Skeletal muscle tissue (tissue), 4 donors: ENCODE measurements around the gene EDA. TPM values are rescaled to one million over a fixed set of nuclear protein-coding genes. Genes with fewer than 3 reads are reported as not detected.

Experiments
- H3K27ac ChIP-seq: one replicate; pipeline ENCODE4 v1.7.0; 2013; ENCODE audit warnings: mild to moderate bottlenecking, low read depth, low read length, inconsistent platforms
- H3K27me3 ChIP-seq, 3 donors: one replicate each; pipeline ENCODE4 v1.7.0; 2013; ENCODE audit warnings: low read length in 3 of 3; ENCODE audit not compliant: control insufficient read depth in 3 of 3, insufficient read depth in 3 of 3
- H3K36me3 ChIP-seq, 3 donors: one replicate each; pipeline ENCODE4 v1.7.0; 2013; ENCODE audit warnings: low read length in 3 of 3; ENCODE audit not compliant: control insufficient read depth in 3 of 3, insufficient read depth in 3 of 3
- H3K4me1 ChIP-seq, 3 donors: one replicate each; pipeline ENCODE4 v1.7.0; 2013; ENCODE audit warnings: low read length in 3 of 3, mild to moderate bottlenecking in 3 of 3; ENCODE audit not compliant: control insufficient read depth in 3 of 3, insufficient read depth in 3 of 3
- H3K4me3 ChIP-seq, 3 donors: one replicate each; pipeline ENCODE4 v1.7.0; 2013; ENCODE audit warnings: low read length in 3 of 3
- H3K9ac ChIP-seq, 3 donors: one replicate each; pipeline ENCODE4 v1.7.0; 2013; ENCODE audit warnings: low read length in 3 of 3, mild to moderate bottlenecking in 3 of 3, moderate library complexity in 2 of 3, low read depth in 1 of 3
- H3K9me3 ChIP-seq, 3 donors: one replicate each; pipeline ENCODE4 v1.7.0; 2013; ENCODE audit warnings: low read length in 3 of 3; ENCODE audit not compliant: control insufficient read depth in 3 of 3
- total RNA-seq: library from RNA; depleted of rRNA; stranded (reverse); fragments of >200 nt; gene quantifications from one replicate; pipeline ENCODE4 v1.2.3, GENCODE V29; 2014
- donor health status: Osteomylitis.

EDA gene
- total RNA-seq, 1 donor from 2014 or later: 11.0 TPM

DNA sequence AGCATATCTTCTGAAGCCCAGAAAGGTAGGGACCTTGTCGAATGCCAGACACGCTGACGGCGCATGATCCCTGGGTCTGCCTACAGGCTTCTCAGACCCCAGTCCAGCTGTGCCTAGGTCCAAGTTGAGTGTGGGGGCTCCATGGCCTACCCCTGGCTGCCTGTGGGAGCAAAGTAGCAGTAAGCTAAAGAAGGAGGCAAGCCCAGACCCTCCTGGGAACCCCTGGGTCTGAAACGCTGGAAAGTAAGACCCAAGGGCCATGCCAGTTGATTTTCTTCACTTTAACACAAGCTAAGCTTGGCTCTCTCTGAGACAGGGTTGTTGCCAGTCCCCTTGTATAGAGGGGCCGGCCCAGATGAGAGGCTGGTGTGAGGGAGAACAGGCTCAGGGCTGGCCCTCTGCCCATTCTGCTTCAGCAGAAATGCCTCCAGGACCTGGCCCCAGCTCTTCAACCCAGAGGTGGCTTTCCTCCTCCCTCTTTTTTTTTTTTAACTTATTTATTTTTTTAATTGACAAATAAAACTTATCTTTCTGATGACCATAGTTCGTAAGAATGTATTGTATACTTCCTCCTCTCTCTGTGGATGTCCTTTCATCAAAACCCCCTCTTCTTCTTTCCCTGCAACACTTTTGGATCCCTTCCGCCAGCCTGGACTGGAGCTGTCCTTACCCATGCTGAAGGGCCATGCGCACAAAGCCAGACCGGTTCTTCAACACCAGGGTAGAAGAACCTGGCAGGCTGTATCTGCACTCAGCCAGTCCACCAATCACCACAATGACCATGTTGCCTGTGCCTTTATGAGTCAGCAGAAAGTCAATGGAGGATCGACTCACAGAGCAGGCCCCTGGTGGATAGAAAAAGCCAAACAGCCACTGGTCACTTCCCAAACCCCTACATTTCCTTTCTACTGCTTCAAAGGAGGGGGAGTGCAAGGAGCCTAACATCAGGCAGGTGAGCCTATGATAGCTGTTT is 426.8 kb downstream of the EDA start:
- Histone ChIP-seq H3K4me1 (peaks cover 0 to 5% (median 0%) of the 10 kb centered on the region in 3 donors), H3K4me3 (no peak overlapping the region), H3K36me3 (no peaks in the 10 kb centered on the region), H3K9ac (no peak overlapping the region), H3K9me3 (no peaks in the 10 kb centered on the region), H3K27ac (no peak overlapping the region), H3K27me3 (peaks cover 0 to 3% (median 0%) of the 10 kb centered on the region in 3 donors)

DNA sequence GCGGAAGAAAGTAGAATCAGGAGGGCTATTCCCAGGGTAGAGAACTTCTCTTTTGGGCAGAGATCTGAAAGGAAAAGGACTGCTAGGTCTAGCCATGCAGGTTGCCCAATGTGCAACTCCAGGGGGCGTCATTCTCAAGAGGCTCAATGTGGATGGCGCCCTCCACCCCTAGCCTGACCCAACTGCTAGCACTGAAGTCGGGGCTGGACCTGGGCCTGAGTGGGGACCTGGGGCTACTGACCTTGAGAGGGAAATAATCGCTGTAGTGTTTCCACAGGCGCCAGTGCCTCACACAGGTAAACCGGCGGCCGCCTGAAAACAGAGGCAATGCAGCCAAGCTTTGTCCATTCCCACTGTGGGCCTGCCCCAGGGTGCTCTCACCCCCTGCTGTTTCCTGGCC is 427.8 kb downstream of the EDA start:
- Histone ChIP-seq H3K27me3 (peaks cover 0 to 6% (median 0%) of the 10 kb centered on the region in 3 donors), H3K9ac (no peak overlapping the region), H3K4me3 (no peak overlapping the region), H3K27ac (no peak overlapping the region), H3K9me3 (no peaks in the 10 kb centered on the region), H3K4me1 (peaks cover 0 to 5% (median 0%) of the 10 kb centered on the region in 3 donors), H3K36me3 (no peaks in the 10 kb centered on the region)

DNA sequence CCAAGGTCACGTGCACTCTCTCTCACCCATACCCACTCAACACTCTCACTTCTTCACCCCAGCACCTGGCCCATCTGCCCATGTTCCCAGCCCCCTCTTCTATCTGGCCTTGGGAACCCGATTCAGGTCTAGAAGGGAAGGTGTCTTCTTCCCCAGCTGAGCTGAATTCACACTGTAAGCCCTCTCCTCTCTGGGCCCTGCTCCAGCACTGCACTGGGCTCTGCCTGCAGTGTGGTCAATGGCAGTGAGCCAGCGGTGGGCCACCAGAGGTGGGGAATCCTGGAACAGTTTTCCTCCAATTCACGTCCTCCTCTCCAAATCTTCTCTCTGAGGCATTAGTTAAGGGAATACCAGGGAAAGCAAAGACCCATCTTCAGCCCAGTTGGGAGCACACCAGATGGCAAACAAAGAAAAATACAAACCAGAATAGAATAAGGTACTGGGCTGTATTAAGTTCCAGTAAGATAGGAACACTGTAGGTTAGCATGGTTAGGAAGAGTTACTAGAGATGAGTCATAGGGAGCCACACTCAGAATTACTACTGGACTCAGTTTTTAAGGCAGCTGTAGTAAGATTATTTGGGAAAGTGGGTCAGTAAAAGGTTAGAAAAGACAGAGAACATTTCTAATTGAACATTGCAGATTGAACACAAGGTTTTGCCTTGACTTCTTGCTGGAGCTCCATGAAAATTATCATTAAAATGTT is 428.8 kb downstream of the EDA start:
- no peaks in the 10 kb centered on the region for H3K36me3 ChIP-seq
- peaks cover 0 to 6% (median 0%) of the 10 kb centered on the region in 3 donors for H3K27me3 ChIP-seq
- H3K4me3 ChIP-seq: no peak overlapping the region
- H3K4me1 ChIP-seq: peaks cover 0 to 5% (median 0%) of the 10 kb centered on the region in 3 donors
- no peak overlapping the region for H3K9ac ChIP-seq
- no peak overlapping the region for H3K27ac ChIP-seq
- no peaks in the 10 kb centered on the region for H3K9me3 ChIP-seq

DNA sequence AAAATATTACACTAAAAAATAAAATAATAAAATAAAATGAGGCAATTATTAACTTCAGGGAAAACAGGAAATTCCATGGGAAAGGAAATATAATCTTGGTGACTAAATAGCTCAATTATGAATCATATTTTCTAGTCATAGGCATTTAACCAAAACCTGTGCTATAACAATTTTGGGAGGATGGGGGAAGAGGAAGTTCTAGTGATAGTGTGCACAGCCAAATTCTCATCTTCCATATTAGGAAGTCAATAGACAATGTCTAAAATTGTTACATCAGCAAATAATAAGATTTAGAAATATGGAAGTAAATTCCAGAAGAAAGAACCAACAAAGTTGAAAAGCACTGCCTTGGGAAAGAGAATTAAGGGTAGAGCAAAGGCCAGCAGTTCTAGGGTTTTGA is 431.1 kb downstream of the EDA start:
- Histone ChIP-seq H3K27ac (no peak overlapping the region), H3K4me1 (peaks cover 0 to 5% (median 0%) of the 10 kb centered on the region in 3 donors)

DNA sequence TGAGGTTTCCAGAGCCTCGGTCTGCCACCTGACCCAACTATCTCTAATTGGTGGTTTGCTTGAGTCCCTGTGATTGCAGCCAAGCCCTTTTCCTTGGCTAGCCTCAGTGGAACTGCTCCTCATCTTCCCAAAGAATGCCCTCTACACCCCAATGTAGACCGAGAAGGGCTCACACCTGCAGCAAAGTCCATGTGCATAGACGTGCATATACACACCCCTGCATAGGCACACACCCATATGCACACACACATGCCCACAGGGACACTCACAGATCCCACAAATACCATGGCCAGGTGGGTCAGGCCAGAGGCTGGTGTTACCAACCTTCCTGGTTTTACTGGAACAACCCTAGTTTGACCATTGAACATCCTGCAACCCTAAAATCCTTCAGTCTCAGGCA is 433.5 kb downstream of the EDA start:
- Histone ChIP-seq H3K27ac (no peak overlapping the region), H3K36me3 (no peaks in the 10 kb centered on the region), H3K4me1 (peaks cover 0 to 5% (median 0%) of the 10 kb centered on the region in 3 donors), H3K4me3 (no peak overlapping the region), H3K9ac (no peak overlapping the region), H3K9me3 (no peaks in the 10 kb centered on the region), H3K27me3 (peaks cover 0 to 12% (median 0%) of the 10 kb centered on the region in 3 donors)

More for the DNA sequence above, 431.1 kb downstream of the EDA start:
- peaks cover 0 to 6% (median 0%) of the 10 kb centered on the region in 3 donors for H3K27me3 ChIP-seq
- no peak overlapping the region for H3K4me3 ChIP-seq
- no peaks in the 10 kb centered on the region for H3K9me3 ChIP-seq
- no peak overlapping the region for H3K9ac ChIP-seq
- no peaks in the 10 kb centered on the region for H3K36me3 ChIP-seq

DNA sequence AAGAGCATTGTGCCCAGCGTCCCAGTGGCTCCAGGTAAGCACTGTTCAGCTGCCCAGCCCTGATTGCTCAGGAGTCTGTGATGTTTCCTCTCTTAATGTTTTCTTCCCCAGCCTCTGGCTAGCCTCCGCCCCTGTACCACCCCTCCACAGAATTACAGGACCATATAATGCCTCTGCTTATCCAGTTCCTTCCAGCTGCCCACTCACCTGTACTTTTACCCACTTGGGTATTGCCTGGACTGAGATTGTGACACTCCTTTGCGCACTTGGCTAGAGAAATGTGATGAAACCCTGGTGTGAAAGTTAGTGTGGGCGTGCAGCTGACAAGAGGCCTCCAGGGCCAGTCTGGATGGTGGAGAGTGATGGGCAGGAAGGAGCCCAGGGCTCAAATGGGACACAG is 434.0 kb downstream of the EDA start, which contains the start of gene AWAT2:
Gene AWAT2 (minus strand): TSS at position 14 of the 400 bp plus-strand sequence. CDS start 6 bp downstream, at position 8.
- Histone ChIP-seq H3K36me3 (no peaks in the 10 kb centered on the region), H3K9me3 (no peaks in the 10 kb centered on the region), H3K4me1 (peaks cover 0 to 5% (median 0%) of the 10 kb centered on the region in 3 donors), H3K4me3 (no peak within 1 kb of the TSS), H3K27ac (no peak within 1 kb of the TSS), H3K9ac (no peak within 1 kb of the TSS), H3K27me3 (peaks cover 0 to 11% (median 0%) of the 10 kb centered on the region in 3 donors)

DNA sequence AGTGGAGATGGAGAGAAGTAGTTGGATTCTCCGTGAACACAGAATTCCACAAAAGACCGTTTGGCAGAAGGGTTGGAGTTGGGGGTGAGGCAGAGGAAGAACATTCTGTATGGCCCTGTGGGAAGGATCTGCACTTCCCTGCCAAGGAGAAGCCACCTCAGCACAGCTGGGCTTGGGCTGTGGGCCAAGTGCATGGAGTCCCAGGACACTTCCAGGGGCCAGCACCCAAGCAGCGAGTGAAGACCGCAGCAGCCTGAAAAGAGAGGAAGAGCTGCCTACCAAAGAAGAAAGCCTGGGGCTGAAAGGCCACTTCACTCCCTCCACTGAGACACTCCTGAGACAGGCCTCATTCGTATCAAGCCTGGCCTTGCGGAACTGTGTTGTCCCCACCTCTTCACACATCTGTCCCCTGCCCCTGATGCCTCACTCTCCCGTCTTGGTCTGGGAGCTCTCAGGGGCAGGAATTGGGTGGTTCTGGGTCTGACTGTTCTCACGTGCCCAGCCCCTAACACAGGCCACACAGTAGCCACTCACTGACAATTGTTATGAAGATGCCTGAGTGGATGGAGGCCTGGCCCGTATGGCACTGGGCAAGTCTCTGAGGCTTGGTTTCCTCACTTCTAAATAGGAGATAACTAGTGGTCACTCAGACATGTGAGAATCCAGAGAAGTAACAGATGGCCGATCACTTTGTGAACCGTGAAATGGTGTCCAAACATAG is 437.1 kb downstream of the EDA start:
- Histone ChIP-seq H3K9ac (no peak overlapping the region), H3K36me3 (no peaks in the 10 kb centered on the region), H3K4me3 (no peak overlapping the region), H3K27me3 (peaks cover 0 to 11% (median 0%) of the 10 kb centered on the region in 3 donors), H3K4me1 (no peaks in the 10 kb centered on the region), H3K27ac (no peak overlapping the region), H3K9me3 (no peaks in the 10 kb centered on the region)

DNA sequence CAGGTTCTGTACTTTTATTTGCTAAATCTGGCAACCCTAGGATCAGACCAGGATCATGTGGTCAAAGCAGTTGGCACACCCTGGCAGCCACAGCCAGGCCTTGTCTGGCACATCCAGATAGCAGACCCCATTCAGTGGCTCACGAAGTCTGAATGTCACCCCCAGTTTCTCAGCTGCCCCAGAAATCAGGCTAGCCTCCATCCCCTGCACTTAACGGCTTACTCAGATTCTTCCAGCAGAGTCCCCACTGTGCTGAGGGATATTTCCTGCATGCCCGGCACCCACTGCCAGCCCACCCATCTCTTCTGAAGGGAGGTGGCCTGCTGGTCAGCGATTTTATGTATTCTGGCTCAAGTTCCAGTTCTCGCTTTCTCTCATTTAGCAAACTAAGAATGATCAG is 438.5 kb downstream of the EDA start:
- H3K9ac ChIP-seq: no peak overlapping the region
- H3K27ac ChIP-seq: no peak overlapping the region
- no peaks in the 10 kb centered on the region for H3K36me3 ChIP-seq
- H3K4me3 ChIP-seq: no peak overlapping the region
- peaks cover 0 to 8% (median 0%) of the 10 kb centered on the region in 3 donors for H3K27me3 ChIP-seq
- H3K9me3 ChIP-seq: no peaks in the 10 kb centered on the region
- no peaks in the 10 kb centered on the region for H3K4me1 ChIP-seq

DNA sequence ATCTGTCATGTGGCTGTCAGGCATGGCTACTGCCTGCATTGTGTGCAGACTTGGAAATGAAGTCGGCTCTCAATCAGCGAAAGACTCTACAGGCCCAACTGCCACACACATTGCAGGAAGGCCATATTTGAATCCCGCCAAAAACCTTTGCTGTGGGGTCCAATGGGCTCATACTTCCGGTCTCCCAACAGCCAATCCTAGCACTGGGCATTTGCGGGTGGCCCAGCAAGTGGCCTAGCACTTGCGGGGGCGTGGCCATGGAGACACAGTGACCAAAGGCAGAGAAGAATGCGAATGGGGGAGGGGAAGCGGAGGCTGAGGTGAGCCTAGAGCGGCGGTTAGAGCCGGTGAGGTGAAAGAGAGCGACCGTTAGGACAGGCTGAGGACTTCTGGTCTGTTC is 446.2 kb downstream of the EDA start, which contains the start of gene OTUD6A:
Gene OTUD6A (plus strand): TSS at position 382 of the 400 bp plus-strand sequence. CDS start 68 bp downstream, outside the sequence.
- no peaks in the 10 kb centered on the region for H3K4me1 ChIP-seq
- peaks cover 0 to 3% (median 0%) of the 10 kb centered on the region in 3 donors for H3K27me3 ChIP-seq
- H3K36me3 ChIP-seq: no peaks in the 10 kb centered on the region
- H3K27ac ChIP-seq: no peak within 1 kb of the TSS
- H3K4me3 ChIP-seq: no peak within 1 kb of the TSS
- no peak within 1 kb of the TSS for H3K9ac ChIP-seq
- H3K9me3 ChIP-seq: peaks cover 0 to 5% (median 0%) of the 10 kb centered on the region in 3 donors
